GM21381 (cell line): ENCODE data around the gene SMG1.
"Not testable (repeated sequence)": the region's sequence is repeated elsewhere in the genome, so short reads cannot be mapped to it uniquely, and the experiment has no call there.

Source experiments
- ATAC-seq: cut with Tn5 transposase; IDR thresholded peaks from one replicate; pipeline ENCODE4 v1.9.1; 2021; ENCODE audit warnings: mild to moderate bottlenecking, moderate library complexity; ENCODE audit not compliant: unreplicated experiment

The SMG1 gene

GRCh38 chr16:18801145-18801972 is 124.8 kb downstream of the SMG1 start, which contains the start of gene ARL6IP1:
Gene ARL6IP1 (minus strand): TSS chr16:18801549. CDS start chr16:18801466, 83 bp downstream.
- ATAC-seq: peak; percentile 92

GRCh38 chr16:18800775-18801144 is 125.4 kb downstream of the SMG1 start:
- no peak for ATAC-seq

DNA sequence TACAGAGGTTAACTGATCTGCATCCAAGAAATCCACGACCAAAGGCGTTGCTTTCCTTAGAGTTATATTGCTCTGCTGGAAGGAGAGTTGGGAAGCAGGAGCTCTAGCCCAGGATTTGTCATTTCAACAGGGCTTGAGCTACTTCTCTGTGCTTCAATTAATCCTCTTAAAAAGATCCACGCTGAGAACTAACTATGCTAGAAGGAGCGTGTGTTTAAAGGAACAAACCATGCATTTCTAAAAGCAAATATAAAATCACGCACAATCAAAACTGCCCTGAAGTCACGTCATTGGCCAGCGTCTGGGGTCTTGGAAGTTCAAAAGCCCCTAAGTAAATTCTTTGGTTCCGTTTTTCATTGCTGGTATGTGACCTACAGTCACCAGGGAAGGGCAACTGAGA is 125.9 kb downstream of the SMG1 start:
- no peak for ATAC-seq

DNA sequence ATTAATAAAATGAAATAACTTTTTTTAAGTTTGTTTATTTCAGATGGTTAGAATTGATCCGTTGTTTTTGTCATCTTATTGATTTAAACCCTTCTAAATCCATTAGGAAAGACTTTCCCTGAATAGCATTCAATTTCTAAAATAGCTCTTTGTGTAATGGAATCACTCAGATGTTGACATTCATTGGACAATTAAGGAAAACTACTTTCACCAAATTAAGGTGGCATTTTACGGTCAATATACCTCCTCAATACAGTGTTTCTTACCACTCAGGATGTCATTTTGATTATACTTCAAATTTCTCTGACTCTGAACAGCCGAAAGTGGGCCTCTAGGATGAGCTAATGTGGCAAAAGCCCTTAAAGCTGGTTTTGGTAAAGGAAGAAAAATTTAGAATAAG is 126.7 kb downstream of the SMG1 start:
- ATAC-seq: no peak

DNA sequence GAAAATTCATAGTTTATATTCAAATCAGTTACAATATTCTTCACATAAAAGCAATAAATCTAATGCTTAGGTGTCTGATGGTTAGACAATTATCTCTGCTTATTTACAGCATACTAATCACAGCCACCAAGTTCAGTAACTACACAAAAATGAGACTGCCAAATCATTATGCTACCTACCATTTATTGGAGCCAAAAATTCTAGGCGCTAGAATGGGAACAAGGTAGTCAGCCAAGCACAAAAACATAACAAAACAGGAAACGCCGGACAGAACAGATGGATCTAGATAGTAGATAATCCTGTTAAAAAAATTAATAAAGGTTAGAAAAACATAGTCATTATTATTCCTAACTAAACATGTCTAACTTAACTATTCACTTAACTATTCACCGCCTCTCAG is 128.5 kb downstream of the SMG1 start:
- no peak for ATAC-seq

- no peak for ATAC-seq
These were observed 129.8 kb downstream of the SMG1 start for GRCh38 chr16:18796377-18796776.

GRCh38 chr16:18792836-18793433 is 133.3 kb downstream of the SMG1 start:
- no peak for ATAC-seq

GRCh38 chr16:18789850-18790706 is 136.1 kb downstream of the SMG1 start, which contains the start of gene RPS15A:
Gene RPS15A (minus strand): TSS chr16:18790334. CDS start chr16:18789113, 1,221 bp downstream.
- ATAC-seq: peak; percentile 83

DNA sequence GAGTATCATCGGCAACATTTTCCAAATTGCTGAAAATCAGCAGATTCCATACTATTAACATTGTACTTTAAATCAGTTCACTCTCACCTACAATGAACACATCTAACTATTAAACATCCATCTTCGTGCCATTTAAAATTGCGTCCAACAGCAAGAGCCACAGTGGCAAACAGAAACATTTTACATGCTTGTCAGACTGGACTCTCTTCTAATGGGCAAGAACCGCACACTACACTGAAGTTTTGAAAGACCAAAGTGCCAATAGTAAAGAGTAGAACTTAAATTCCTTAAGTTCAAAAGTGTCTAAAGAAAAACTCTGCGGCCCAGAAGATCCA is 136.7 kb downstream of the SMG1 start:
- no peak for ATAC-seq

DNA sequence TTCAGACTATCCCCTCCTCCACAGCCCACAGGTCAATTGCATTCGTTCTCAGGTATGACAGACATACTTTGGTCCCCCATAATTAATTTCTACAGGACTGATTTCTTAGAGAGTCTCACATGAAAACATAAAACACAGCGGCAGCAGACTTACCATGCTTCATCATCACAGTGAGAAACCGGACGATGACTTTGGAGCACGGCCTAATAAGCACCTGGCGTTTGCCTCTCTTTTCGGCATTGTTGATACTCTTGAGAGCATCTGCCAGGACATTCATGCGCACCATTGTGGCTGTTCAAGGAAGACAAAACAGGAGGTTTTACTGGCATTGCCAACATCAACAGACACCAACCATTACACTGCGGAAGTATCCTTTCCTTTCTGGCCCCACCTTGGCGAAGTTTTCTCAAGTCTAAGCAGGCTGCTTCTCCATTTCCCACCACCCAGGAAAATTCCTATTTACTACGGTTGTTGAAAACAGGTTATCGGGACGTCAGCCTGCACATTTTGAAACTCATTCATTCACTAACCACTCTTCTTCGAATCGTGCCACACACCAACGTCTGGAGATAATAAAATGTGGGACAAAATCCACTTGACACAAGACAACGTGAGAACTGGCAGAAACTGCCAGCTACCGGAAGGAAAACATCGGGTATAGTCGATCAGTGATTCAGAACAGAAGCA is 137.2 kb downstream of the SMG1 start:
- no peak for ATAC-seq

- ATAC-seq: no peak
These were observed 141.1 kb downstream of the SMG1 start for GRCh38 chr16:18784917-18785623.

DNA sequence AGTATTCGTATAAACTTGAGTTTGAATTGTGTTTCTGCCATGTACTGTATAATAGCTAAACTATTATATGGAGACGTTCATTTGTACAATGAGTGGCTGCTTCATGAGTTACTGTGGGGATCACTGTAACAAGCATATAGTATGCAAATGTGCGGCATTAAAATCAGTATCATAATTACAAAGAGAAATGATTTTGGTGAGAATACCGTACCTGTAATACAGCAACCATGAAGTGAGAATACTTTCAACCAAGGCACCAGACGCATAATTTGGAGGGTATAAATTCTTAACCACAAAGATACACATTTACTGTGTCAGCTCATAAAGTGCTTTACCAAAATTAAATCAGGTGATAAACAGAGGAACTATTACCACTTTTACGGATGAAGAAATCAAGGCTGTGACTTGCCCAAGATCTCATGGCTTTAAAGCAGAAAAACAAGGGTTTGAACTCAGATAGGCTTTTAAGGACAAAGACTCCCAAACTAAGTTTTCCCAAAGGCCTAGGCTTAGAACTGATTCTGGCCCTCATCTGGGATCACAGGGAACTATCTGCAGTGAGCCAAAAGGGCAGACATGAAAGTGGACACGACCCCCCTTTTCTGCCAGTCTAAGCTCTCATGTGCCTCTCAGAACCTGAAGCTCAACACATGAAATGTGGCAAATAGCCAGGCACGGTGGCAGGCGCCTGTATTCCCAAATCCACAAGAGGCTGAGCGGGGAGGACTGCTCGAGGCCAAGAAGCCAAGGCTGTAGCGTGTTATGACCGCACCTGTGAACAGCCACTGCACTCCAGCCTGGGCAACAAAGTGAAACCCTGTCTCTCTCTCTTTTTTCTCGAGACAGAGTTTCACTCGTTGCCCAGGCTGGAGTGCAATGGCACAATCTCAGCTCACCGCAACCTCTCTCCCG is 142.5 kb downstream of the SMG1 start:
- no peak for ATAC-seq

DNA sequence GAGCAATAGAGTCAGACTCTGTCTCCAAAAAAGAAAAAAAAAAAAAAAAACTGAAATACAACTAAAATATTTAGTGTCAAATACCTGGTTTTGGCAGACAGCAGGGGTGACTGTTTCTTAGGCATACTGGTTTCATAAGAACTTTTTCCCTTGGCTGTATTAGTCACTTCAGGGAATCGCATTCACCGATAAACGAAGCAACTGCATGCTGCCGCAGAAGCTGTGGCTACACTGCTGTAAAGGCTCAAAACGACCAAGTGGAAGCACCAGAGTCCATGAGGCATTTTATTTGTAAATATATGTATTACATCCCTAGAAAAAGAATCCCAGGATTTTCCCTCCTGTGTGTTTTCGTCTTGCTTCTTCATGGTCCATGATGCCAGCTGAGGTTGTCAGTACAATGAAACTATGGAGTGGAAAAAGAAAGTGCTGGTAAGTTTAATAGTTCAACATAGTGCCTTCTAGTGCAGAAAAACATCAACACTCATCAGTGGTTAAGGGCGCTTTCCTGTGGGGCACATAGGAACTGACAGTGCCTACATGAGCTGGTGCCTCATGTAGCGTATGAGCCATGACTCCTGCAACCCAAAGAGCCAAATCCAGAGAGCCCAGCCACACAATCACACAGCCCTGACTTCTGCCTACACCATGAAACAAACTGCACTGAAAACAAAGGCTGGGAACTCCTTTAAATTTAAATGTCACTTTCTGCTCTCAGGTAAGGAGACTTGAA is 143.3 kb downstream of the SMG1 start:
- ATAC-seq: no peak

GRCh38 chr16:18781232-18781631 is 145.0 kb downstream of the SMG1 start:
- not testable (repeated sequence) for ATAC-seq

DNA sequence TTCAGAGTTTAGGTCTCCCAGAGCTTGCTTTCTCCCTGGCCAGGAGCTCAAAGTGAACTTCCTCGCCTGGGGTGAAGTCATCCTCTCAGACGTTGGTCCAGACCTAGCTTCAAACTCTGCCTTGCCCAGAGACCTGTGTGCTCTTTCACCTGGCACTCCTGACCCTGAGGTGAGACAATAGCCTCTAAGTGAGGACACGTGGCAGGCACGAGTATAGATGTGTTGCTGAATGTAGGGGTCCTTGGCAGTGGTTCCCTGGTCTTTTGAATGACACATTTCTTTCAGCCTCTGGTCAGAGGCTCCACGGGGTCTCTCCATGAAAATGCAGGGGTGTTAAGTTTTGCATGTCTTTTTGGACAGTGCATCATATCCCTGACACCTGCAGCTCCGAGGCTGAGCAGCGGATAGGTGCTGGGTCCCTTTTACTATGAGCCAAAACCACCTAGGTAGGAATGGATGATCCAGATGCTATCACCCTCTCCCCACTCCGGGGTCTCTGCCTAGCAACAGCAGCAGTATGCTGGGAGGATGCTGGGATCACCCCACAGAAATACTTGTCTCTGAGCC is 145.7 kb downstream of the SMG1 start:
- ATAC-seq: not testable (repeated sequence)

GRCh38 chr16:18777664-18778063 is 148.5 kb downstream of the SMG1 start:
- not testable (repeated sequence) for ATAC-seq

DNA sequence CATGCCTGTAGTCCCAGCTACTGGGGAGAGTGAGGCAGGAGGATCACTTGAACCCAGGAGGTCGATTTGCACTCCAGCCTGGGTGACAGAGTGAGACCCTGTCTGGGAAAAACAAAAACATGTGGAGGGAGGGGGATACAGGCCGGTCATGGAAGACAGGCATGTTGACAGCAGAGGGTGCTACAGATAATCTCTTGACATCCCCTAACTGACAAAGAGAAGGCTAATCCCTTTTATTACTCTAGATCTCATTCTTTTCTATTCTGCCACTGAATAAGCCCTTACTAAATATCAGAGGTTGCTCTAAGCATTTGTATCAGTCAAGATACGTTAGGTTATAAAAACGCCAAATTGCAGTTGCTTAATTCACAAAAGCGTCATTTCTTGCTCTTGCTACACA is 149.9 kb downstream of the SMG1 start:
- not testable (repeated sequence) for ATAC-seq

- ATAC-seq: not testable (repeated sequence)
These were observed 151.6 kb downstream of the SMG1 start for GRCh38 chr16:18774651-18775050.
